GM13976 (cell line): ENCODE measurements around the gene CSRP1.
"Not testable (repeated sequence)": the region's sequence is repeated elsewhere in the genome, so short reads cannot be mapped to it uniquely, and the experiment has no call there.

Source experiments
- DNase-seq: peaks from one replicate; pipeline ENCODE4 v3.0.0; 2012; ENCODE audit warnings: low spot score
- in situ Hi-C: fragments of 300-500 bp; cut with MboI; formaldehyde crosslinking; loops from one replicate; pipeline ENCODE4 v1.12.0; 2022; ENCODE audit warnings: low sequenced_read_pairs, mixed read lengths, inconsistent platforms; ENCODE audit not compliant: unreplicated experiment
- TF ChIP-seq, protein P1 (sequence below): IDR thresholded peaks from 2 replicates; pipeline ENCODE4 v1.5.1; 2012; ENCODE audit warnings: borderline replicate concordance, mild to moderate bottlenecking; ENCODE audit not compliant: insufficient read depth; ENCODE audit errors: extremely low read depth, missing control alignments, control extremely low read depth

Gene CSRP1

DNA sequence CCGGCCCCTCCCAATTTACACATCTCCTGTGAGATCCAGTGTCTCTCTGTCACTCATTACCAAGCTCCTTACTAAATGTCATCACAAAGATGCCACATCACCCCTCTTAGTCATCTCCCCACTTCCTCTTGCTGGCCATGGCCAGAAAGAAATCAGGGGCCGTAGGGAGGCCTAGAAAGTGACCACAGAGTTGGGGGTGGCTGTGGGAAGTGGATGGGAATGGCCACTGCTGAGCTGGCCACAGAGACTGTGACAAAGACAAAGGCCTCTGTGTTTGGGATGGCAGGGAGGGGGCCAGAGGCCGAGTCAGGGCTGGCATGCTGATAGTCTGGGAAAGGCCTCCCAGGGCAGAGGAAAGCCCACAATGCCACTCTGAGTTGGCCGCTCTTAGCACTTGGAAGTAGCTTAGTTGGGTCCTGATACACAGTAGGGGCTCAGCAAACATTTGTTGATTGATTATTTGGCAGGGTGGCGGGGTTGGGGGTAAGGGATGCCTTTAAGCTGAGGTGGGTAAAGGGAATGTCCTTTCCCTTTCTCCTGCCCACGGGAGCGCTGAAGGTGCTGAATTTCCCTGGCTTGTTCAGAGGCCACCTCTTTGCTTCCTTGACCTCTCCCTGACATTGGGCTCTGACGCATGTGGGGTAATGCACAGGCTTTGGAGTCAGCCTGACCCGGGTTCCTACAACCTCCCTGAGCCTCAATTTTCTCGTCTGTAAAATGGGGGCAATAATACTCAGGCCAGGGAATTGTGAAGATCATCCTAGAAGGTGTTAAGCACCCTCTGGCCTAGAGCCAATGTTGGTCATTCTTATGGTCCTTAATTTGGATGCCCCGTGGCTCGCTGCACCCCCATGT lies 45.2 kb upstream of the CSRP1 start:
- TF ChIP-seq, protein P1, sequence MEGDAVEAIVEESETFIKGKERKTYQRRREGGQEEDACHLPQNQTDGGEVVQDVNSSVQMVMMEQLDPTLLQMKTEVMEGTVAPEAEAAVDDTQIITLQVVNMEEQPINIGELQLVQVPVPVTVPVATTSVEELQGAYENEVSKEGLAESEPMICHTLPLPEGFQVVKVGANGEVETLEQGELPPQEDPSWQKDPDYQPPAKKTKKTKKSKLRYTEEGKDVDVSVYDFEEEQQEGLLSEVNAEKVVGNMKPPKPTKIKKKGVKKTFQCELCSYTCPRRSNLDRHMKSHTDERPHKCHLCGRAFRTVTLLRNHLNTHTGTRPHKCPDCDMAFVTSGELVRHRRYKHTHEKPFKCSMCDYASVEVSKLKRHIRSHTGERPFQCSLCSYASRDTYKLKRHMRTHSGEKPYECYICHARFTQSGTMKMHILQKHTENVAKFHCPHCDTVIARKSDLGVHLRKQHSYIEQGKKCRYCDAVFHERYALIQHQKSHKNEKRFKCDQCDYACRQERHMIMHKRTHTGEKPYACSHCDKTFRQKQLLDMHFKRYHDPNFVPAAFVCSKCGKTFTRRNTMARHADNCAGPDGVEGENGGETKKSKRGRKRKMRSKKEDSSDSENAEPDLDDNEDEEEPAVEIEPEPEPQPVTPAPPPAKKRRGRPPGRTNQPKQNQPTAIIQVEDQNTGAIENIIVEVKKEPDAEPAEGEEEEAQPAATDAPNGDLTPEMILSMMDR, result no peak
- DNase-seq, result no peak
- in situ Hi-C loops, result no loop called here

DNA sequence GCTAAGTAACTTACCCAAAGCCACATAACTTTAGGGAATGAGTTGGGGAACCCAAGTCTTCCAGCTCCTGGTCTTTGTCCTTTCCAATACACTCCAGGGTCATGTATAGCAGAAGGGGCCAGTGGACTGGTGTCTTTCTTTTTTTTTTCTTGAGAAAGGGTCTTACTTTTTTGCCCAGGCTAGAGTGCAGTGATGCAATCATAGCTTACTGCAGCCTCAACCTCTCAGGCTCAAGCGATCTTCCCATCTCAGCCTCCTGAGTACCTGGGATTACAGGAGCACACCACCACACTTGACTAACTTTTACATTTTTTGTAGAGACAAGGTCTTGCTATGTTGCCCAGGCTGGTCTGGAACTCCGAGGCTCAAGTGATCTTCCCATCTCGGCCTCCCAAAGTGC lies 44.2 kb upstream of the CSRP1 start:
- in situ Hi-C loops, result no loop called here
- TF ChIP-seq, protein P1, result no peak
- DNase-seq, result no peak

DNA sequence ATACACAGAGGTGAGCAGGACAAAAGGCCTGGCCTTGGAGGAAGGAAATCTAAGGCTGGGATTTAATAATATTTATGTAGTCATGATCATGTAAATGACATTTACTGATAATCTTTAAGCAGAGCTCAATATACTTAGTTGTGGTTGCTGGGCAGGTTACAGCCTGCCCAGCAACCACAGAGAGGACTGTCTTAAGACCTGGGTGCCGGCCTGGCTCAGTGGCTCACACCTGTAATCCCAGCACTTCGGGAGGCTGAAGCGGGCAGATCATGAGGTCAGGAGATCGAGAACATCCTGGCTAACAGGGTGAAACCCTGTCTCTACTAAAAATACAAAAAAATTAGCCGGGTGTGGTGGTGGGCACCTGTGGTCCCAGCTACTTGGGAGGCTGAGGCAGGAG lies 42.6 kb upstream of the CSRP1 start:
- DNase-seq, in situ Hi-C loops: not testable (repeated sequence)

DNA sequence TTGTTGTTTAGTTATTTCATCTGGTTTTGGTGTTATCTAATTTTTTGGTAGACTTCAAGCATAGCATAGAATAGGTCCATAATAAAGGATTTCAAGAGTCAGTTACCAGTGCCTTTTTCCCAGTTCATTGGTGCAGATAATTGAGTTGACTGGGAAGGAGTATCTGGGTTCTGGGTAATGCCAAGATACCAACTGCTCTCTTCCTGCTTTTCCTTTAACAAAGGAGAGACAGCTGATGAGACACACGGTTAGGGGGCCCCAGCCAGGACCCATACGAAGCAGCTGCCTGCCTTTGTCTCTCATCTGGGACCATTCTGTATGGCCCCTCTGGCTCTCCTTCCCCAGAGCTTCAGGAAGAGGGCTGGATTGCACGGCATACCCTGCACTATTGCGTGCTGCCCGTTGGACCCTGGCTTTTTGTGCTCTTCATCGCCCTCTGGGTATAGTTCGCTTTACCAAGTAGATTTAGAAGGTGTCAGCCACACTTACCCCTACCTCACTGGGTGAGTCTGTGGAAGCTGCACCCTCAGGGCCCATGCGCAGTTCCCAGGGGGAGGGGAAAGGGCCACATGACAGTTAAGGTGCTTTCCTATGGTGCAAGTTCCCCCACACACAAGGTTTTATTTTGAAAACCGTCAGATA lies 39.0 kb upstream of the CSRP1 start:
- TF ChIP-seq, protein P1, result no peak
- no peak for DNase-seq
- in situ Hi-C loops, result no loop called here

DNA sequence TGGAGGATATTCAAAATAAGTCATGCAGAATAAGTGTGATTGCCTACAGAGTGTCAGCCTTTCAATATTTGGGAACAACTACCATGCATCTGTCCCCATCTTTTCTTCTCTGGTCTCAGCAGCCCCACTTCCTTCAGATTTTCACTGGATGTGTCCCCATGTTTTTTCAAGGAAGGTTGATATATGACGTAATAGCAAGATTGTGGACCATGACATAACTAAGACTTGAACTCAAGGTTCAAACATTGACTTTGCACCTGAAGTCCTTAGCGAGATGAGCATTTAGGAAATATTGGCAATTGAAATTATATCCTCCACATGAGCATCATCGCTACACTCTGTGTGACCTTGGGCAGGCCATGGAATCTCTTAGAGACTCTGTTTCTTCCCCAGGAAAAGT lies 37.8 kb upstream of the CSRP1 start:
- TF ChIP-seq, protein P1, result no peak
- in situ Hi-C loops, result no loop called here
- no peak for DNase-seq

DNA sequence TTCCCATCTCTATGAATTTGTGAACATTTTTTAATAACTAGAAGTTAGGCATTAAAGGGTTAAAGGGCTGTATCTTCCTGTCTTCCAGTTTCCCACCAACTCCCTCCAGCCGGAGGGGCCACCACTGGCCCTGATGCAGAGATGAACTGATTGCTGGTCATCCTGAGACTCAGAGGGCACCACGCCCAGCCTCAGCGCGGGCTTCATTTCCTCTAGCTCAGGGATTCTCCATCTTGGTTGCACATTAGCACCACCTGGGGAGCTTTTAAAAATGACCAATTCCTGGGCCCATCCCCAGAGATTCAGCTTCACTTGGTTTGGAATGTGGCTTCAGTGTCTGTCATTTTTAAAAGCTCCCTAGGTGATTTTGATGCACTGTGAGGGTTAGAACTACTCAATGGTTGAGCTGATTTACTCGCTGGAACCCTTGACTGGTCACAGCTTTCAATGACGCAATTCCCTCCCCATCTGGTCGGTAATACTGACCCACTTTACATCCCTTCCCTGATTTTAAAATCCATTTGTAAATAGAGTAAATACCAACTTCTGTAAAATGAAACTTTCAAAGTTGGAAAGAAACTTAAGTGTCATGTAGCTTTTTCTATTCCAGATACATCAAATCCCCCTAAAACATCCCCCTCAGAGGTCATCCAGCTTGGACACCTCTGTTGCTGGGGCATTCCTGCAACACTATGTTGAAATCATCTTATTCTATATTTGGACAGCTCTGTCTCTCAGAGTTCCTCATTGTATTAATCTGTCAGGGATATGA lies 37.1 kb upstream of the CSRP1 start:
- in situ Hi-C loops, result no loop called here
- no peak for DNase-seq
- TF ChIP-seq, protein P1, result no peak
